ENCODE results near the gene P3H1. TPM values are rescaled to one million over a fixed set of nuclear protein-coding genes. Genes with fewer than 3 reads are reported as not detected.

Gene P3H1
- total RNA-seq, 1 donor from 2014 or later, result 22.3 TPM

DNA sequence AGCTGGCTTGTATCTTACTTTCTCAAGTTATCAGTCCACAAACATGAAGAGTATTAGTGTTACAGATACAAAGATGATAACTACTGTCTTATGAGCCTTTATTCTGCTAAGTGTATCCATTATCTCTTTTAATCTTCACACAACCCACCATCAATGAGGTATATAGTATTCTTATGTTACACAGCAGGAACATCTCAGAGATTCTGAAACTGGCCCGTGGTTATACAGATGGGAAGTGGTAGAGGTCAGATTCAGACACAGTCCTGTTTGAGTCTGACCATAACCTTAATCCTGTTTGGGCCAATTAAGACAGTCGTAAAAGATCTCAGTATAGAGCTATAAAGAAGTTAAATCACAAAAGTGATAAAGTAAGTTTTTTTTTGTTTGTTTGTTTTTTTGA lies 12.9 kb upstream of the P3H1 start:
- TF ChIP-seq, protein P1, sequence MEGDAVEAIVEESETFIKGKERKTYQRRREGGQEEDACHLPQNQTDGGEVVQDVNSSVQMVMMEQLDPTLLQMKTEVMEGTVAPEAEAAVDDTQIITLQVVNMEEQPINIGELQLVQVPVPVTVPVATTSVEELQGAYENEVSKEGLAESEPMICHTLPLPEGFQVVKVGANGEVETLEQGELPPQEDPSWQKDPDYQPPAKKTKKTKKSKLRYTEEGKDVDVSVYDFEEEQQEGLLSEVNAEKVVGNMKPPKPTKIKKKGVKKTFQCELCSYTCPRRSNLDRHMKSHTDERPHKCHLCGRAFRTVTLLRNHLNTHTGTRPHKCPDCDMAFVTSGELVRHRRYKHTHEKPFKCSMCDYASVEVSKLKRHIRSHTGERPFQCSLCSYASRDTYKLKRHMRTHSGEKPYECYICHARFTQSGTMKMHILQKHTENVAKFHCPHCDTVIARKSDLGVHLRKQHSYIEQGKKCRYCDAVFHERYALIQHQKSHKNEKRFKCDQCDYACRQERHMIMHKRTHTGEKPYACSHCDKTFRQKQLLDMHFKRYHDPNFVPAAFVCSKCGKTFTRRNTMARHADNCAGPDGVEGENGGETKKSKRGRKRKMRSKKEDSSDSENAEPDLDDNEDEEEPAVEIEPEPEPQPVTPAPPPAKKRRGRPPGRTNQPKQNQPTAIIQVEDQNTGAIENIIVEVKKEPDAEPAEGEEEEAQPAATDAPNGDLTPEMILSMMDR (IDR thresholded peaks at IDR 0.05), result no peak
- ATAC-seq (no peak), DNase-seq (no peak)
- peaks cover under 1% of the 10 kb centered on the region for H3K4me1 ChIP-seq
- no peak overlapping the region for H3K27ac ChIP-seq
- H3K27me3 ChIP-seq, result no peaks in the 10 kb centered on the region
- no peak overlapping the region for H3K4me3 ChIP-seq
- no peaks in the 10 kb centered on the region for H3K9me3 ChIP-seq
- H3K36me3 ChIP-seq, result peaks cover 43% of the 10 kb centered on the region
- intact Hi-C loops (cut with DNase I), result no loop called here

DNA sequence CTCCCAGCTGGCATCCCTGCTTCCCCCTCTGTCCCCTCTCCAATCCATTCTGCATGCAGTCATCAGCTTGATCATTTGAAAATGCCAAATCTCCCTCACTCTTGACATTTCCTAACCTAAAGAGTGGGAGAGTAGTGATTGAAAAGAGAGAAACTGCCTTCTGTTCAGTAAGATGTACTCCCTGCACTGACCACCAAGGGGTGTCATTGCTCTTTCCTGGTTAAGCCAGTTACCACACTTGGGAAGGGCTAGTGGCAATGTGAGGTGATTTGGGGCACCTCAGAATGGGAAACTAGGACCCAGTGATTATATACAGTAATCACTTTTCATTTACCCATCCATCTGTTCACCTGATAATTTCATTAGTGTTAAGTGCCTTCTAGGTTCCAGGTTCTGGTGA lies 11.0 kb upstream of the P3H1 start:
- intact Hi-C loops (cut with DNase I), result no loop called here
- Histone ChIP-seq H3K36me3 (peaks cover 58% of the 10 kb centered on the region), H3K4me3 (no peak overlapping the region), H3K9me3 (no peaks in the 10 kb centered on the region), H3K27ac (no peak overlapping the region), H3K27me3 (no peaks in the 10 kb centered on the region), H3K4me1 (no peaks in the 10 kb centered on the region)
- TF ChIP-seq, protein P1 (IDR thresholded peaks at IDR 0.05), result peak; percentile 54
- ATAC-seq, result peak; percentile 78
- no peak for DNase-seq

DNA sequence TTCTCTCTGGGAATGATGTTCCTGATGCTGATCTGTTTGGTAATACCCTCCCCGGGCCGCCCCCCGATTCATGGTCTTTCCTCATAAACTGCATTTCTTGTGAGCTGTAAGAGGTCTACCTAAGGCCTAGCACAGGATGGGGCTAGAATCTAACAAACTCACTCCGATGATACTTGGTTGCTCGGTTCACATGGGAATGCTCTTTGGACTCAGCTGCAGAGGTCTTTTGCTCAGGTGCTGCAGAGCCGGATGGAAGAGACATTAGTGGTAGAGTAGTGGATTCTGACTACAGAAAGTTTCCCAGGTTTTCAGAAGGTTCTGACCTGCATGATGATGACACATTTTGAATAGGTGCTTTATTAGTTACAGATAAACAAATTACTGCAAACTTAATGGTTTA lies 9.7 kb upstream of the P3H1 start:
- ATAC-seq (no peak), DNase-seq (no peak)
- Histone ChIP-seq H3K4me1 (no peaks in the 10 kb centered on the region), H3K36me3 (peaks cover 54% of the 10 kb centered on the region), H3K27me3 (no peaks in the 10 kb centered on the region), H3K9me3 (no peaks in the 10 kb centered on the region), H3K4me3 (no peak overlapping the region), H3K27ac (no peak overlapping the region)
- intact Hi-C loops (cut with DNase I), result no loop called here
- TF ChIP-seq, protein P1 (IDR thresholded peaks at IDR 0.05), result no peak

DNA sequence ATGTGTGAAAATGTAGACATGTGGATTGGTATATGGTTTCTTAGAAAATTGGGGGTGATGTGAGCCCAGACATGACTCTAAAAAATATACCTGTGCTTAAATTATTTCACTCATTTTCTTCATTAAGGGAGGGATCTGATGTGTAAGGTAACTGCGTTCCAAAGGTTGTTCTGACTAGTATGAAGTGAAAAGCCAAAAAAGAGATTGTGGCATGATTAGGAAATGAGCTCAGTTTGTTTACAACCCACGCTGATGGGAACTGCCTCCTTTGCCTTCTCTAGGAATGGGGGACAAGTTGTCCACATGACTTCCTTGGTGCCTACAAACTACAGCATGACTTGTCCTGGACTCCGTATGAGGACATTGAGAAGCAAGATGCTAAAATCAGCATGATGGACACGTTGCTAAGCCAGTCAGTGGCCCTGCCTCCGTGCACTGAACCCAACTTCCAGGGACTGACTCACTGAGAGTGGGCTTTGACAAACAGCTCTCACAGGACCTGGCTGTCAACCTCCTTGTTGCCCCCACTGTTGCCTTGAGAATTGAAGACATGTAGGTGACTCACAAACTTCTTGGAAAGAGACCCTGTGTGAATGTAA lies 8.2 kb upstream of the P3H1 start:
- intact Hi-C loops (cut with DNase I), result no loop called here
- DNase-seq (no peak), ATAC-seq (no peak)
- Histone ChIP-seq H3K36me3 (peaks cover 48% of the 10 kb centered on the region), H3K27ac (no peak overlapping the region), H3K9me3 (no peaks in the 10 kb centered on the region), H3K4me3 (no peak overlapping the region), H3K4me1 (no peaks in the 10 kb centered on the region), H3K27me3 (no peaks in the 10 kb centered on the region)
- TF ChIP-seq, protein P1 (IDR thresholded peaks at IDR 0.05), result no peak

DNA sequence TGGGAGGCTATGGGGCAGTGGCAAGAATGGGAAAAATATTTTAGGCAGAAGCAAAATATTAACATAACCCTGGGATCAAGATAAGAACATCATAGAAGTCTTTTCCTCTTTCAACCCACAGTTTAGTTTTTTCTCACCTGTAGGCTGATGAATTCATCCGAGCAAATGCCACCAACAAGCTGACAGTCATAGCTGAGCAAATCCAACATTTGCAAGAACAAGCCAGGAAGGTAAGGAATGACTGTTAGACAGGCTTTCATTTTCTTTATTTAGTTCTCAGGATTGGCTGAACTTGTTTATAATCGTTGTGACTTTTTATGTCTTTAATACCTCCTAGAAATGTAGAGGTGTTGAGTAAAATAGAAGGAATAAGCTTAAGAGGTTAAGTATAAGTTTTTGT lies 6.6 kb upstream of the P3H1 start:
- Histone ChIP-seq H3K9me3 (no peaks in the 10 kb centered on the region), H3K27me3 (no peaks in the 10 kb centered on the region), H3K4me3 (no peak overlapping the region), H3K36me3 (peaks cover 48% of the 10 kb centered on the region), H3K4me1 (peaks cover 5% of the 10 kb centered on the region), H3K27ac (no peak overlapping the region)
- DNase-seq (no peak), ATAC-seq (no peak)
- intact Hi-C loops (cut with DNase I), result no loop called here
- TF ChIP-seq, protein P1 (IDR thresholded peaks at IDR 0.05), result no peak

DNA sequence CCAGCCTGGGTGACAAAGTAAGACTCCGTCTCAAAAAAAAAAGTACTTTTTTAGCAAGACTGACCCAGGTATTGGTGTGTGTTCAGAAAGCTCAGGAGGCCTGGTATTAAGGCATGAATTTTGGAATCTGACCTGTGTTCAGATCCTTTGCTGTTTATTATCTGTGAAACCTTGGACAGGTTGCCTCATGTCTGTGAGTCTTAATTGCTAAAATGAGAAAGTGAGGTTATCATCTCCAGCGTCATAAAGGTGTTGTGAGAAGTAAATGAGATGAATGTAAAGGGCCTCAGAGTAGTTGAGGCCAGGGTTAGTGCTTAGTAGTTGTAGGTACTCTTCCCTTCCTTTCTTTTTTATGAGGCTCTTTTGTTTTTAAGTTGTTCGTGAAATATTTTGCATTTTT lies 3.0 kb upstream of the P3H1 start:
- H3K36me3 ChIP-seq, result peaks cover 15% of the 10 kb centered on the region
- DNase-seq (no peak), ATAC-seq (no peak)
- H3K9me3 ChIP-seq, result no peaks in the 10 kb centered on the region
- TF ChIP-seq, protein P1 (IDR thresholded peaks at IDR 0.05), result no peak
- intact Hi-C loops (cut with DNase I), result no loop called here
- peaks cover 23% of the 10 kb centered on the region for H3K4me1 ChIP-seq
- no peak overlapping the region for H3K4me3 ChIP-seq
- H3K27ac ChIP-seq, result no peak overlapping the region
- no peaks in the 10 kb centered on the region for H3K27me3 ChIP-seq
